HG03175 (cell line): ENCODE data around the gene TMEM271.
"Not testable (repeated sequence)": the region's sequence is repeated elsewhere in the genome, so short reads cannot be mapped to it uniquely, and the experiment has no call there.

Experiments
- ATAC-seq: cut with Tn5 transposase; IDR thresholded peaks from one replicate; pipeline ENCODE4 v1.9.1; 2021; ENCODE audit warnings: mild to moderate bottlenecking, moderate library complexity; ENCODE audit not compliant: unreplicated experiment

Gene TMEM271

DNA sequence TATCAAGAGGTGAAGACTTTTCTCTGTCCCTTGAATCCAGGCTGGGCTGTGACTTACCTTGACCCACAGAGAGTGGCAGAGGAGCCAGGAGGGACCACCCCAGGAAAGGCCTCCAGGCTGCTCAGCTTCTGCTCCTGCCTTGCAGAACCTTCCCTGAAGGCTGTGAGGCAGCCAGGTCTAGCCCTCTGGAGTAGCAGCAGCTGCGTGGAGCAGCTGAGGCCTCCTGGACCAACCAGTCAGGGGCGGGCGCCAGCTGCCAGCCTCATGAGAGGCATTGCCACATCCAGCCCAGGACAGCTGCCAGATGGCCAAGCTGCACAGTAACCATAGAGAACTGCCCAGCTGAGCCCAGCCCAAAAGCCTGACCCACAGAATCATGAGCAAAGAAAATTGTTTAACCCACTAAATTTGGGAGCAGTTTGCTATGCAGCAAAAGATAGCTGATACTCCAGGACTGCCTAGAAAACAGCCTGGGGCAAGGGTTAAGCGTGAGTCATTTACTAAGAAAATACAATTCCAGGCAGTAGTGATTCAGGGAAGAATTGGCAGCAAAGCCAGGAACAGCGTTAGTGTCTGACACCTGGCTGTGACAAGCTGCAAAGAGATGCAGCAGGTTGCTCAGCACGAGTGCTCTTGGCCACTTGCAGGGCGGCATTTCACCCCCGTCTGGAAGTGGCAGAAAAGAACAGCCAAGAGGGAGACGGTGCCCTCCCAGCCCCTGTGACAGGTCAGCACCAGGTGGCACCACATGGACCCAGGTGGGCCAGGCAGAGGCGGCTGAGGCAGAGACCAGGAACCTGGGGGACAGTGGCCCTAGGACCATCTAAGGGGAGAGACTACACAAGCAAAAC is 34.5 kb upstream of the TMEM271 start:
- no peak for ATAC-seq

DNA sequence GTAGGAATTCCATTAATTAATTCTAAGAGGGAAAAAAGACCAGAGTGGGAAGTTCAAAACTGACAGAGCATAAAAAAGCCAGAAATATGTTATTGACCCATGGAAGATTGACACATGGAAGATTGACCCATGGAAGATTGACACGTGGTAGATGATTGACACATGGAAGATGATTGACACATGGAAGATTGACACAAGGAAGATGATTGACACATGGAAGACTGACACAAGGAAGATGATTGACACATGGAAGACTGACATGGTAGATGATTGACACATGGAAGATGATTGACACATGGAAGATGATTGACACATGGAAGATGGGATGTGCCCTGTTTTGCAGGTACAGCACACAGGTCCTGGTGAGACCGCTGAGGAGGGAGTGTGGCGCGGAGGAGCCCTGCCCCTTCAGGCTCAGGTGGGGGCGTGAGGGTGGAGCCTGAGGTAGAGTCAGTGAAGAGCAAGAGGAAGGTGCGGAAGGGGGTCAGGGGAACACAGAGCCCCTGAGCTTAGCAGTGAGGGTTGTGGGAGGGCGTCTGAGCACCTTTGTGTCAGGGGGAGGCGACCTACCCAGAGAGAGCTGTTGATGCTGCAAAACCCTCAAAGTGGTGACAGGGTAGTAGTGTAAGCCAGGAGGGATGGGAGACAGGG is 33.4 kb upstream of the TMEM271 start:
- ATAC-seq = no peak

DNA sequence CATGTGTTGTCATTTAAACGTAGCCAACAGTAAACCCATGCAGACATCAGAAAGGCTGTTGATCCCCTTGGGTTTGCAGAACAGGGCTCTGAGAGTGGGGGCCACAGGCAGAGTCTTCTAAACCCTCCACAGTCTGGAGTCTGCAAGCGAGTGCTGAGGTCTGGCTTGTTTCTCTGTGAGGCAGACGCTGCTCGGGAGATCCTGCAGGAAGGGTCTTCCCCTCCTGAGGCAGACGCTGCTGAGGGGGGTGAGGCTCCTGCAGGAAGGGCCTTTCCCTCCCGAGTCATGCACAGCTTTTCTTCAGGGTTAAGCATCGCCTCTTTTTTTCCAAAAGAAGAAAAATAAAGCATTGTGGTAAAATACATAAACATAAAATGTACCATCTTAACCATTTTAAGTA is 32.1 kb upstream of the TMEM271 start:
- no peak for ATAC-seq

DNA sequence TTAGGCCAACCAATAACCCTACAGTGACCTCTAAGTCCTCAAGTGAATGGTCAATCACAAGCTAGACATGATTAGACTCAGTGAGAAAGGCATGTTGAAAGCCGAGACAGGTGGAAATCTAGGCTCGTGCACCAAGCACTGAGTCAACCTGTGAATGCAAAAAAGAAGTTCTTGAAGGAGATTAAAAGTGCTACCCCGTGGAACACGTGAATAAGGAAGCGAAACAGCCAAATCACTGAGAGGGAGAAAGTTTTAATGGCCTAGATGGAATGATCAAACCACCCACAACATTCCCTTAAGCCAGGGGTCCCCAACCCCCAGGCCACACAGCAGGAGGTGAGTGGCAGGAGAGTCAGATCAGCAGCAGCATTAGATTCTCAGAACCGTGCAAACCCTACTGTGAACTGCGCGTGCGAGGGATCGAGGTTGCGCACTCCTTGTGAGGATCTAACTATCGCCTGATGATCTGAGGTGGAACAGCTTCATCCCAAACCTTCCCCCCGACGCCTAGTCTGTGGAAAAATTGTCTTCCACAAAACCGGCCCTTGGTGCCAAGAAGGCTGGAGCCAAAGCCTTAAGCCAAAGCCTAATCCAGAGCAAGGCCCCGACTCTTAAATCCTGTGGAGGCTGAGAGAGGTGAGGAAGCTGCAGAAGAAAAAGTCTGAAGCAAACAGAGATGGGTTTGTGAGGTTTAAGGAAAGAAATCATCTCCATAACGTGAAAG is 29.8 kb upstream of the TMEM271 start:
- ATAC-seq = no peak

DNA sequence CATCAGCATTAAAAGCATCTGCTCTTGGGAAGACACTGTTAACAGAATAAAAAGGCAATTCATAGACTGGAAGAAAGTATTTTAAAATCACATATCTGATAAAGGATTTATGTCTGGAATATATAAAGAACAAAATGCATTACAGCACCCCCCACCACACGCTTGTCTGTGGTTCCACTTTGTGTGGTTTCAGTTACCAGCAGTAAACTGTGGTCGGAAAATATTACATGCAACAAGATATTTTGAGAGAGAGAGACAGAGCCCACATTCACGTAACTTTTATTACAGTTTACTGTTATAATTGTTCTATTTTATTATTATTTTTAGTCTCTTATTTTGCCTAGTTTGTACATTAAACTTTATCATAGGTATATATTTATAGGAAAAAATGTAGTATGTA is 28.0 kb upstream of the TMEM271 start:
- ATAC-seq = no peak

DNA sequence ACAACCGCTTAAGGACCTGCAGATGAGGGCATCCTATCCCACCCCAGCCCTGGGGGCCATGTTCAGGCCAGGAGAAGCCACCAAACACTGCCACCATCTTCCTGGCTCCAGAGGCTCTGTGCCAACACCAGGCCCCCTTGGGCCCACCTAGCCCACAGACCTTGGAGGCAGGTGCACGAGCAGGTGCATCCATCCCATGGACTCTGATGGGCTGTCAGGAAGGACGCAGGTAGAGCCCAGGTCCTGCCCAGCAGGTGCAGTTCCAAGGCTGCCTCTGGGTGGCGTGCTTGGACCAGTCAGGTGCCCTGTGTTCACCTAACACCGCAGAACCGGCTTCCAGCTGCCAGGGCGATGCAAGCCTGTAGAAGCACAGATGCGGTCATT is 26.5 kb upstream of the TMEM271 start:
- no peak for ATAC-seq

DNA sequence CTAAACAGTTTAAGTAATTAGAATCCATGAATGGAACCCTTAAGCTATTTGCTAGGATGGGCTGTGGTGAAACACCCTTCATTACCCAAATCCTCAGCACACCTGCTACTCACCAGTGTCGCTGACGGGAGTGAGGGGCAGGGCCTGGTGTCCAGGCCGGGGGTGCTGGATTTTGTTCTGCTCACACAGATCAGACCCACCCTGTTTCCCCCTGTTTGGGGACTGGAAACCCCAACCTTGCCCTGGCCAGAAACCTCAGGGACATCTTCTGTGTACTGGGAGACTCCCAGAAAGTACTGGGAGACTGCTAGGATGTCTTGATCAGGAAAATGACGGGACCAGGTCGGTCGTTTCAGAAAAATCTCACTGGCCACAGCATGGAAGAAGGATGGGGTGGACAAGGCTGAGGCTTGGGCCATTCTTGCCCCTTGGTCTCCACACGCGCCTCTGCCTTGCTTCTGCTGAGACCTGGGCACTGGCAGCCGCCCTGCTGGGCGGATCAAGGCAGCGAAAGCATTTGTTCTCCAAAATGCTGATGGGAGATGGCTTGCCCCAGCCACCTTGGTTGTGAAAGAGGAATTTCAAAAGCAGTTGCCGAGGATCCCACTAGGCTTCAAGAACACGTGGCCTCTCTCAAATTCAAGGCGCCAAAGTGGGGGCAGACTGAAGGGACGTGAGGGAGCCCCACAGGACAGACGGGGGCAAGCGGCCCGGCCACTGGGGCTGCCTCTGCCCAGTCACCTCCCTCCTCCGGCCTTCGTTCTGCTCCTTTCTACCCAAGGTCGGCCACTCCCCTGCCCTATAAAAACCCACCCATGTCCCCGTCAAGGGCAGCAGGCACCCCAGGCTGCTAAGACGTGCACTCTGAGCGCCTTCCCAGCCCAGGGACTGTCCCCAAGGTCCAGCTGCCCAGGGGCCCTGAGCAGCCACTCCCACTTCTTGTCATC is 25.8 kb upstream of the TMEM271 start:
- no peak for ATAC-seq

DNA sequence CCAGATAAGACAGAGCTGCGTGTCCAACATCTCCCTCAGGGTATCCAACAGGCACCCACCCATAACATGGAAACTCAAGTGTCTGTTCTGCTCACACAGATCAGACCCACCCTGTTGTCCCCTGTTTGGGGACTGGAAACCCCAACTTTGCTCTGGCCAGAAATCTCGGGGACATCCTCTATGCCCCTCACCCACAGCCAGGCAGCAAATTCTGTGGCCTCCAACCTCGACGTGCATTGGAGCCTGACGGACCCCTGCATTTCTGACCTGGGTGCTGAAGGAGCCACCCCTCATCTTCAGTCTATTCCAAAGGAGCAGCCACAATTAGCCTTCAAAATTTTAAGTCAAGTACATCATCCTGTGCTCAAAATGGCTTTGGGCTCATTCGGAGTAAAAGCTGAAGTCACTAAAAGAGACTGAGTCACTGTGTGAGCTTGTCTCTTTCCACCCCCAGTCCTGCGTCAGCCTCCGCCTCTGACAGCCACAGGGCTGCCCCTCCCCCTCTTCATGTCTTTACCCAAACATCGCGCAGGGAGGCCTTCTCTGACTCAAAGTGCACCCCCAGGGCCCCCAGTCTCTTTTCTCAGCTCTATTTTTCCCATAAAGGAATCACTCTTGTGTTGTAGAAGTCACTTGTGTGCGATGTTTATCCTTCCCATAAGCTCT is 24.9 kb upstream of the TMEM271 start:
- ATAC-seq = no peak

DNA sequence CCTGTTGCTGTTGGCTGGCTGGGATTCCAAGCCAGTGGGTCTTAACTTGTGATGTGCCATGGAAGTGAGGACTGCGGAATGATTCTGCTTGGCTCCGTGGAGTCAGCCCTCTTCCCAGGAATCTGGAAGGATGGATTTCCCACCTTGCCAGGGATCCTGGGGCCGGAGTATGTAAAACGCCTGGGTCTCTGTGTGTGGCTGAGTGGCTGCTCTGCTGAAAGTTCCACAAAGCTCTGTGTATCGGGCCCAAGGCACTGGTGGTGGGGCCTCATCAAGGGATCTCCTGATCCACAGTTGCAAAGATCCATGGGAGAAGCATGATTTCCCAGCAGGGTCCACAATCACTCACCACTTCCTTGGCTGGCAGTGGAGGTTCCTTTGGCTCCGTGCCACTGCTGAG is 24.1 kb upstream of the TMEM271 start:
- no peak for ATAC-seq

DNA sequence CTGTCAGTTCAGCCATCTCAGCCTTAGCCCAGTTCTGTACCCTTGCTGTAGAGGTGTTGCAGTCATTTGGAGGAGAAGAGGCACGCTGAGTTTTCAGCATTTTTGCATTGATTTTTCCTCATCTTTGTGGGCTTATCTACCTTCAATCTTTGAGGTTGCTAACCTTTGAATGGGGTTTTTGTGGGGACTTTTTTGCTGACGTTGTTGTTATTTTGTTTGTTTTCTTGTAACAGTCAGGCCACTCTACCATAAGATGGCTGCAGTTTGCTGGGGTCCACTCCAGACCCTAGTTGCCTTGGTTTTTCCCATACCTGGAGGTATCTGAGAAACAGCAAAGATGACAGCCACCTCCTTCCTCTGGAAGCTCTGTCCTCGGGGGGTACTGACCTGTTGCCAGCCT is 22.8 kb upstream of the TMEM271 start:
- ATAC-seq = no peak

DNA sequence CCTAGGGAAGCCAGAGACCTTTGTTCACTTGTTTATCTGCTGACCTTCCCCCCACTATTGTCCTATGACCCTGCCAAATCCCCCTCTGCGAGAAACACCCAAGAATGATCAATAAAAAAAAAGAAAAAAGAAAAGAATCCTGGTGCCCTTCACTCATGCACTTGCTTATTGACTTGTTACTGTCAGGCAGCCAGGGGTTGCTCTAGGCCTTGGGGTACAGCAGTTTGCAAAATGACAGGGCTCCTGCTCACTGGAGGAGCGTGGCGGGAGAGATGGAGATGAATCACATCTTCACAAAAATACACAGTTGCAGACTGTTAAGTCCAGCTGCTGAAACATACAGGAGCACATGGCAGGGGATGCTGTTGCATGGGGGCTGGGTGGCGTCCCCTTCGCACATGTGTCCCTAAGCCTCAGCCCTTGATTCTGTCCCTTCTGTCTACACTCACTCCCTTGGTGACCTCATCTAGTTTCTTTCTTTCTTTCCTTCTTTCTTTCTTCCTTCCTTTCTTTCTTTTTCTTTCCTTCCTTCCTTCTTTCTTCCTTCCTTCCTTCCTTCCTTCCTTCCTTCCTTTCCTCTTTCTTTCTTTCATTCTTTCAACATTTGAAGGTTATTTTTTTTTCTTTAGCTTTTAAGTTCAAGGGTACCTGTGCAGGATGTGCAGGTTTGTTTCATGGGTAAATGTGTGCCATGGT is 16.9 kb upstream of the TMEM271 start:
- no peak for ATAC-seq

DNA sequence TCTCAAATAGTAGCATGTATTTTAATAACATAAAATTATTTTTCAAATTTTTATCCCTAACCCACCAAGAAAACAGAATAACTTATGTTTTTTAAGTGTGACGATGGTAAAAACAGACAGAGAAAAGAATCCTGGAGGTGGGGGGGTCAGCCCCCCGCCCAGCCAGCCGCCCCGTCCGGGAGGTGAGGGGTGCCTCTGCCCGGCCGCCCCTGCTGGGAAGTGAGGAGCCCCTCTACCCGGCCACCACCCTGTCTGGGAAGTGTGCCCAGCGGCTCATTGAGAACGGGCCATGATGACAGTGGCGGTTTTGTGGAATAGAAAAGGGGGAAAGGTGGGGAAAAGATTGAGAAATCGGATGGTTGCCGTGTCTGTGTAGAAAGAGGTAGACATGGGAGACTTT is 16.1 kb upstream of the TMEM271 start:
- ATAC-seq = not testable (repeated sequence)

DNA sequence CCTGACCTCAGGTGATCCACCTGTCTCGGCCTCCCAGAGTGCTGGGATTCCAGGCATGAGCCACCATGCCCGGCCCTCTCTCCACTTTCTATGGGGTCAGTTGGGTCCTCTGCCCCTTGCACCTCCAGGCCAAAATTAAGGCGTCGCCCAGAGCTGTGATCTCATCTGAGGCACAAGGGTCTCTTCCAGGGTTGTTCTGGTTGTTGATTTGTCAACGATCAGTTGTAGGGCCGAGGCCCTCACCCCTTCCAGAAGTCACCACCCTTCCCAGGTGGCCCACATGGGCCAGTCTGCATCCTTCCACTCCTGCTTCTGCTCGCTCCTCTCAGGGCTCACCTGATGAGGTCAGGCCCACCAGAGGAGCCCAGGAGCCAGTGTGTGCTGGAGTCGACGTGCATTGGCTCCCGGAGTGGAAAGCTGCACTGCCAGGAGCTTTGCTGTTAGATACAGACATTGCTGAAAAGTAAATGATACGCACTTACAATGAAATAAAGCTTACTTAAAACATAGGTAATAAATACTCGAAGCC is 14.3 kb upstream of the TMEM271 start:
- ATAC-seq = no peak

DNA sequence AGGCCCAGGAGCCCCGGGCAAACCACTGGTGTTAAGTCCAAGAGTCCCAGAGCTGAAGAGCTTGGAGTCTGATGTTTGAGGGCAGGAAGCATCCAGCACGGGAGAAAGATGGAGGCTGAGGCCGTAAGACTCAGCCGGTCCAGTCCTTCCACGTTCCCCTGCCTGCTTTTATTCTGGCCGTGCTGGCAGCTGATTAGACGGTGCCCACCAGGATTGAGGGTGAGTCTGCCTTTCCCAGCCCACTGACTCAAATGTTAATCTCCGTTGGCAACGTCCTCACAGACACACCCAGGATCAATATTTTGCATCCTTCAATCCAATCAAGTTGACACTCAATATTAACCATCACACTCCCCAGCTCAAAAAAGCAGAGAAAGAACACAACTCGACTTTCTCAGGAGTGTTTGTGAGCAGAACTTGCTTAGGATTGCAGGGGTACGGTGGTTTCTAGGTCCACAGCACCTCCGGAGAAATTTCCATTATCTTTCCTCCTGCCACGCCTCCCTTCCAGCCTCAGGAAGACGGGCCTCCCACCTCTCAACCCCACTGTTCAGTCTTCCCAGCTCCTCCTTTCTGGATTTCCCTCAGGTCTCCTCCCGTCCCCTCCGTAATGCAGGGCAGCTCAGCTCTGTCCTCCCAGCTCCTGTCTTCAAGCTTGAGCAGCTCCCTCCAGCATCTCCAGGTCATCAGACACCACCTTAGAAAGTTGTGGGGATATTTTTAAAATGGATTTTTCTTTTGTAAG is 13.3 kb upstream of the TMEM271 start:
- ATAC-seq = no peak

DNA sequence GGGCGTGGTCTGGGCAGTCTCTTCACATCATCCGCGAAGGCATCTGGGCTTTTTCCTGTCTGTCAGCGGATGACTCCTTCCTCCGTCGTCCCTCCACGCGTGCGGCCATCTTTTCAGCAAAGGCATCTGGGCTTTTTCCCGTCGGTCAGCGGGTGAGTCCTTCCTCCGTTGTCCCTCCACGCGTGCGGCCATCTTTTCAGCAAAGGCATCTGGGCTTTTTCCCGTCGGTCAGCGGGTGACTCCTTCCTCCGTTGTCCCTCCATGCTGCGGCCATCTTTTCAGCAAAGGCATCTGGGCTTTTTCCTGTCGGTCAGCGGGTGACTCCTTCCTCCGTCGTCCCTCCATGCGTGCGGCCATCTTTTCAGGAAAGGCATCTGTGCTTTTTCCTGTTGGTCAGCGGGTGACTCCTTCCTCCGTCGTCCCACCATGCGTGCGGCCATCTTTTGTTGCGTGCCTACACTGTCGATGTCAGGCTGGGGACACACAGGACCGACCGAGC is 12.3 kb upstream of the TMEM271 start:
- ATAC-seq = no peak

DNA sequence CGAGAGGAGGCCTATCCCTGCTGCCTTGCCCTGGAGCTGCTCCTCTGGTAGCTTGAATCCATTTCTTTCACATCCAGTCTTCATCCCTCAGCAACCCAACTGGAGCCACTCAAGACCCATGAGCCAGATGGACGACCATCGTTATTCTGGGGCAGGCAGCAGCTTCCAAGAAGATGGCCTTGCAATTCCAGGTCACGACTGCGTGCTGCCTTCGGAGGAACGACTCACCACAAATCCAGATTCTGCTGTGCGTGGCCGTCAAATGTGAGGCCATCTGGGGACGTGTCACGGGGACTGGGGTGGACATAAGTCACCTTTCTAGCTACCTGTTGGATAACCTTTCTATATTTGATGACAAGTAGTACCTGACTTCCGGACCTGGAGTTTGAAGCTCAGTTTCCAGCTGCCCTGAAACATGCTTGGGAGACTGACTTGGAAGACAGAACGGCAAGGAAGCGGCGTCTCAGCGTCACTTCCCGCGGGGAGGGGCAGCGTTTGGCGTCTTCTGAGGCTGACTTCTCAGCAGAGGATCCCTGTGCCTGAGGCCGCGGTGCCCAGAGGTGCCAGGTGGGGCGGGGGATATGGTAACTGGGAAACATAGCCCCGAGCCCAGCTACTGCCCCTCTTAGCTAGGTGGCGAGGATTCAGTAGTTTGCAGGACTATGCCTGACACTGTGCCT is 11.7 kb upstream of the TMEM271 start:
- ATAC-seq = no peak

DNA sequence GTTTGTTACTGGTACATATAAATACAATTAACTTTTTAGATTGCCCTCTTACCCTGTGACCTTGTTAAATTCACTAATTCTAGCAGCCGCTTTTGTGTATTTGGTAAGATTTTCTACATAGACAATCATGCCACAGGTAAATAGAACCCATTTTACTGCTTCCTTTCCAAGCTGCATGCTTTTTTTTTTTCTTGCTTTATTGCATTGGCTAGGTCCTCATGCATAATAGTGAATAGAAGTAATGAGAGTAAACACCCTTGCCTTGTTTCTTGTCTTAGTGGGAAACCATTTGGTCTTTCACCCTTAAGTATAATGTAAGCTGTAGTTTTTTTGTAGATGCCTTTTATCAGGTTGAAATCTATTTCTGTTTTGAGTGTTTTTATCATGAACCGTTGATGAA is 7.7 kb upstream of the TMEM271 start:
- ATAC-seq = no peak

DNA sequence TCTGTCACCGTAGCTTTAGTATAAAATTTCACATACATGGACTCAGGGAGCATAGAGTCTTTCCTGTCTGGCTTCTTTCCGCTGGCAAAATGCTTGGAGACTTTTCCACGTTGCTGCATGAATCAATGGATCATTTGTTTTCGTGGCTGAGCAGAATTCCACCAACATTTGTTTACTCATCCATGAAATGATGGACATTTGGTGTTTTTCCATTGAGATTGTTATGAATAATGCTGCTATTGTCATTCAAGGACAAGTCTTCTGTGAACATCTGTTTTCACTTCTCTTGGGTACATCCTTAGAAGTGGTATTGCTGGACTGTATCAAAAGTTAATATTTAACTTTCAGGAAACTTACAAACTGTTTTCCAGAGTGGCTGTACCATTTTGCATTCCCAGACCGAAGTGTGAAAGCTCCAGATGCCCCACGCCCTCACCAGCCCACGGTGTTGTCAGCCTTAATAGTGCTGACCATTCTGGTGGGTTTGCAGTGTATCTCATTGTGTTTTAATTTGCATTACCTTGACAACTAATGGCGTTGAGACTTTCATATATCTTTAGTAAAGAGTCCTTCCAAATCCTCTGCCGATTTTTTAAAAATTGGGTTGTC is 5.8 kb upstream of the TMEM271 start:
- ATAC-seq = no peak
